ENCODE measurements around the gene MISP3.
A peak's percentile ranks its signal among the peaks of the same experiment; 100 is the strongest.
"Not testable (repeated sequence)": the region's sequence is repeated elsewhere in the genome, so short reads cannot be mapped to it uniquely, and the experiment has no call there.

The MISP3 gene

GRCh38 chr19:14048443-14049153 is 24.0 kb upstream of the MISP3 start:
- no peak for TF ChIP-seq YY1 (IDR thresholded peaks at IDR 0.05; ENCODE audit: insufficient read depth, insufficient read length)
- TF ChIP-seq ZNF274 (IDR thresholded peaks at IDR 0.05; ENCODE audit: low read depth, low read length) = no peak
- no peak for TF ChIP-seq SUZ12 (IDR thresholded peaks at IDR 0.05; ENCODE audit: extremely low read depth, insufficient read depth, insufficient read length)
- peak; percentile 48 for DNase-seq (ENCODE audit: low read depth, low spot score)
- H3K27me3 ChIP-seq (ENCODE audit: insufficient read depth, insufficient read length) = no peaks in the 10 kb centered on the region
- no peak overlapping the region for H3K9ac ChIP-seq (ENCODE audit: insufficient read length, low read depth)
- H3K9me3 ChIP-seq (ENCODE audit: insufficient read depth, low read length) = peaks cover 18% of the 10 kb centered on the region; the same call in 1 of the 2 replicates
- no peak overlapping the region for H3K4me3 ChIP-seq (ENCODE audit: insufficient read length, low read depth)
- H3K4me1 ChIP-seq (ENCODE audit: insufficient read depth, insufficient read length) = peaks cover 3% of the 10 kb centered on the region
- H3K36me3 ChIP-seq (ENCODE audit: insufficient read depth, insufficient read length, low read length) = peaks cover 54% of the 10 kb centered on the region

- Histone ChIP-seq H3K4me1 (ENCODE audit: insufficient read depth, insufficient read length) (peaks cover 9% of the 10 kb centered on the region), H3K4me3 (ENCODE audit: insufficient read length, low read depth) (no peak overlapping the region), H3K36me3 (ENCODE audit: insufficient read depth, insufficient read length, low read length) (peaks cover 57% of the 10 kb centered on the region), H3K9ac (ENCODE audit: insufficient read length, low read depth) (no peak overlapping the region), H3K27me3 (ENCODE audit: insufficient read depth, insufficient read length) (no peaks in the 10 kb centered on the region), H3K9me3 (ENCODE audit: insufficient read depth, low read length) (peaks cover 18% of the 10 kb centered on the region; the same call in 1 of the 2 replicates)
- no peak for DNase-seq (ENCODE audit: low read depth, low spot score)
- TF ChIP-seq YY1 (IDR thresholded peaks at IDR 0.05; ENCODE audit: insufficient read depth, insufficient read length) (no peak), SUZ12 (IDR thresholded peaks at IDR 0.05; ENCODE audit: extremely low read depth, insufficient read depth, insufficient read length) (no peak), ZNF274 (IDR thresholded peaks at IDR 0.05; ENCODE audit: low read depth, low read length) (no peak)
Measured at GRCh38 chr19:14050512-14050911, 22.1 kb upstream of the MISP3 start.

- H3K4me1 ChIP-seq (ENCODE audit: insufficient read depth, insufficient read length); H3K9ac ChIP-seq (ENCODE audit: insufficient read length, low read depth); H3K27me3 ChIP-seq (ENCODE audit: insufficient read depth, insufficient read length); H3K4me3 ChIP-seq (ENCODE audit: insufficient read length, low read depth); DNase-seq (ENCODE audit: low read depth, low spot score): not testable (repeated sequence)
- Histone ChIP-seq H3K9me3 (ENCODE audit: insufficient read depth, low read length) (peaks cover 18% of the 10 kb centered on the region; the same call in 1 of the 2 replicates), H3K36me3 (ENCODE audit: insufficient read depth, insufficient read length, low read length) (peaks cover 55% of the 10 kb centered on the region)
Measured at GRCh38 chr19:14050961-14051360, 21.6 kb upstream of the MISP3 start.

DNA sequence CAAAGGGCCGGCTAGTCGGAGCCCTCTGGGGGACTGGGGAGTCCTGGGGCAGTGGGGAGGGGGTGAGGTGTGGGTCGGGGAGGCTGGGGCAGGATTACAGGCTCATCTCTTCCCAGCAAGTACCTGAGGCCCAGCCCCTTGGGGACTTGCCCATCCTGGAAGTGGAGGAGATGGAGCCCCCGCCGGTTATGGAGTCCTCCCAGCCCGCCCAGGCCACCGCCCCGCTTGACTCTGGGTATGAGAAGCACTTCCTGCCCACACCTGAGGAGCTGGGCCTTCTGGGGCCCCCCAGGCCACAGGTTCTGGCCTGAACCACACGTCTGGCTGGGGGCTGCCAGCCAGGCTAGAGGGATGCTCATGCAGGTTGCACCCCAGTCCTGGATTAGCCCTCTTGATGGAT is 20.6 kb upstream of the MISP3 start:
- Histone ChIP-seq H3K36me3 (ENCODE audit: insufficient read depth, insufficient read length, low read length) (peaks cover 51% of the 10 kb centered on the region), H3K4me1 (ENCODE audit: insufficient read depth, insufficient read length) (peaks cover 9% of the 10 kb centered on the region), H3K4me3 (ENCODE audit: insufficient read length, low read depth) (no peak overlapping the region), H3K9ac (ENCODE audit: insufficient read length, low read depth) (no peak overlapping the region), H3K9me3 (ENCODE audit: insufficient read depth, low read length) (peaks cover 18% of the 10 kb centered on the region; the same call in 1 of the 2 replicates), H3K27me3 (ENCODE audit: insufficient read depth, insufficient read length) (no peaks in the 10 kb centered on the region)
- DNase-seq (ENCODE audit: low read depth, low spot score) = no peak
- TF ChIP-seq YY1 (IDR thresholded peaks at IDR 0.05; ENCODE audit: insufficient read depth, insufficient read length) (no peak), SUZ12 (IDR thresholded peaks at IDR 0.05; ENCODE audit: extremely low read depth, insufficient read depth, insufficient read length) (no peak), ZNF274 (IDR thresholded peaks at IDR 0.05; ENCODE audit: low read depth, low read length) (no peak)

DNA sequence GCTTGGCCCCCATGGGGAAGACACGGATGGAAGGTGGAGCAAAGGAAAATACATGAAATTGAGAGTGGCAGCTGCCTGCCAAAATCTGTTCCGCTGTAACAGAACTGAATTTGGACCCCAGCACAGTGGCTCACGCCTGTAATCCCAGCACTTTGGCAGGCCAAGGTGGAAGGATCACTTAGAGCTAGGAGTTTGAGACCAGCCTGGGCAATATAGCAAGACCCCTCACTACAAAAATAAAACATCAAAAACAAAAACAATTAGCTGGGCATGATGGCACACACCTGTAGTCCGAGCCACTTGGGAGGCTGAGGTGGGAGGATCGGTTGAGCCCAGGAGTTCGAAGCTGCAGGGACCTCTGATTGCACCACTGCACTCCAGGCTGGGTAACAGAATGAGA is 20.1 kb upstream of the MISP3 start:
- no peak for TF ChIP-seq ZNF274 (IDR thresholded peaks at IDR 0.05; ENCODE audit: low read depth, low read length)

DNA sequence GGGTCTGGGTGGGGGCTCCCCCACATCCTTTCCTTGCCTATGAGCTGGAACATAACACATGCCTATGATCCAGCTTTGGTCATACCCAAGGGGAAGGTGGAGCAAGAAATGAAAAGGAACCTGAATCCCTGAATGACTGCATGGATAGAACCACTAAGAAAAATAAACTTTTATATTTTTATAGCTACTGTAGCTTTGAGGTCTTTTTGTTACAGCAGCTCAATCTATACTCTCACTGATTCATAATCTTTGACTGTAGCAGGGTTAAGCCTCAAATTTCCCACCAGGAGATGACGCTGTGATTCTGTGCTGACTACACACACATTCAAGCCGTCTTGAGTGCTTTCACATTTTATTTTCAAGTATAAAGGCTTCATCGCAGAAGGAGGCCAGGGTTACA is 19.6 kb upstream of the MISP3 start:
- Histone ChIP-seq H3K4me3 (ENCODE audit: insufficient read length, low read depth) (no peak overlapping the region), H3K36me3 (ENCODE audit: insufficient read depth, insufficient read length, low read length) (peaks cover 51% of the 10 kb centered on the region), H3K9ac (ENCODE audit: insufficient read length, low read depth) (no peak overlapping the region), H3K9me3 (ENCODE audit: insufficient read depth, low read length) (peaks cover 17% of the 10 kb centered on the region; the same call in 1 of the 2 replicates), H3K4me1 (ENCODE audit: insufficient read depth, insufficient read length) (peaks cover 10% of the 10 kb centered on the region), H3K27me3 (ENCODE audit: insufficient read depth, insufficient read length) (no peaks in the 10 kb centered on the region)
- no peak for DNase-seq (ENCODE audit: low read depth, low spot score)
- TF ChIP-seq YY1 (IDR thresholded peaks at IDR 0.05; ENCODE audit: insufficient read depth, insufficient read length) (no peak), SUZ12 (IDR thresholded peaks at IDR 0.05; ENCODE audit: extremely low read depth, insufficient read depth, insufficient read length) (no peak), ZNF274 (IDR thresholded peaks at IDR 0.05; ENCODE audit: low read depth, low read length) (no peak)

More for the DNA sequence above, 20.1 kb upstream of the MISP3 start:
- Histone ChIP-seq H3K9me3 (ENCODE audit: insufficient read depth, low read length) (peaks cover 18% of the 10 kb centered on the region; the same call in 1 of the 2 replicates), H3K4me1 (ENCODE audit: insufficient read depth, insufficient read length) (peaks cover 9% of the 10 kb centered on the region), H3K4me3 (ENCODE audit: insufficient read length, low read depth) (no peak overlapping the region), H3K36me3 (ENCODE audit: insufficient read depth, insufficient read length, low read length) (peaks cover 51% of the 10 kb centered on the region), H3K9ac (ENCODE audit: insufficient read length, low read depth) (no peak overlapping the region), H3K27me3 (ENCODE audit: insufficient read depth, insufficient read length) (no peaks in the 10 kb centered on the region)
- DNase-seq (ENCODE audit: low read depth, low spot score) = no peak

GRCh38 chr19:14053500-14053899 is 19.1 kb upstream of the MISP3 start:
- peaks cover 14% of the 10 kb centered on the region for H3K4me1 ChIP-seq (ENCODE audit: insufficient read depth, insufficient read length)
- H3K4me3 ChIP-seq (ENCODE audit: insufficient read length, low read depth) = no peak overlapping the region
- DNase-seq (ENCODE audit: low read depth, low spot score) = no peak
- peaks cover 2% of the 10 kb centered on the region for H3K27me3 ChIP-seq (ENCODE audit: insufficient read depth, insufficient read length)
- no peak overlapping the region for H3K9ac ChIP-seq (ENCODE audit: insufficient read length, low read depth)
- peaks cover 12% of the 10 kb centered on the region; the same call in 1 of the 2 replicates for H3K9me3 ChIP-seq (ENCODE audit: insufficient read depth, low read length)
- H3K36me3 ChIP-seq (ENCODE audit: insufficient read depth, insufficient read length, low read length) = peaks cover 48% of the 10 kb centered on the region
- TF ChIP-seq SUZ12 (IDR thresholded peaks at IDR 0.05; ENCODE audit: extremely low read depth, insufficient read depth, insufficient read length) (no peak), YY1 (IDR thresholded peaks at IDR 0.05; ENCODE audit: insufficient read depth, insufficient read length) (no peak), ZNF274 (IDR thresholded peaks at IDR 0.05; ENCODE audit: low read depth, low read length) (no peak)

All from NT2/D1 (cell line).